GM12878 (cell line): ENCODE results near the gene SHC1.

Experiments used
- CBFB ChIP-seq: IDR thresholded peaks from 2 replicates; pipeline ENCODE4 v1.6.1; 2016; ENCODE audit warnings: antibody characterized with exemption, low read depth
- CEBPB ChIP-seq, 2 experiments: fragments of 150-350 bp in 1 of 2; IDR thresholded peaks; 2 replicates each; pipeline ENCODE4 v1.6.1; 2012 to 2014; ENCODE audit warnings: low read depth in 2 of 2, low read length in 2 of 2, borderline replicate concordance in 1 of 2, inconsistent platforms in 1 of 2
- EP300 ChIP-seq, 2 experiments: fragments of 150-350 bp in 1 of 2; IDR thresholded peaks; 2 replicates each; pipeline ENCODE4 v1.6.1; 2011 to 2012; ENCODE audit warnings: low read depth in 2 of 2, low read length in 2 of 2, borderline replicate concordance in 1 of 2, improper control_type of control experiment in 1 of 2, inconsistent platforms in 1 of 2; ENCODE audit not compliant: control insufficient read depth in 1 of 2
- ESRRA ChIP-seq: IDR thresholded peaks from 2 replicates; pipeline ENCODE4 v1.6.1; 2012; ENCODE audit warnings: mild to moderate bottlenecking, low read length, improper control_type of control experiment
- GATAD2B ChIP-seq: fragments of 450-650 bp; conservative IDR thresholded peaks from 2 replicates; pipeline ENCODE4 v1.6.1; 2017; ENCODE audit warnings: low read depth, mild to moderate bottlenecking, moderate library complexity
- JUNB ChIP-seq: IDR thresholded peaks from 2 replicates; pipeline ENCODE4 v1.6.1; 2016; ENCODE audit warnings: antibody characterized with exemption, mild to moderate bottlenecking
- NR2C2 ChIP-seq: IDR thresholded peaks from 2 replicates; pipeline ENCODE4 v1.6.1; 2011; ENCODE audit warnings: borderline replicate concordance, low read depth; ENCODE audit not compliant: control insufficient read depth, insufficient read length
- PBX3 ChIP-seq: IDR thresholded peaks from 2 replicates; pipeline ENCODE4 v1.6.1; 2011; ENCODE audit warnings: mild to moderate bottlenecking, low read depth, low read length, moderate library complexity; ENCODE audit not compliant: insufficient replicate concordance
- SMAD5 ChIP-seq: IDR thresholded peaks from 2 replicates; pipeline ENCODE4 v1.6.1; 2016; ENCODE audit warnings: antibody characterized with exemption, low read depth
- SREBF2 ChIP-seq: IDR thresholded peaks from 2 replicates; pipeline ENCODE4 v1.6.1; 2012; ENCODE audit warnings: mild to moderate bottlenecking, low read length
- SUZ12 ChIP-seq: fragments of 200-600 bp; sonication (generic); IDR thresholded peaks from one replicate; pipeline ENCODE4 v1.6.1; 2018; ENCODE audit warnings: antibody characterized with exemption, mild to moderate bottlenecking; ENCODE audit not compliant: unreplicated experiment
- TF ChIP-seq, protein P1 (sequence below), 3 experiments: IDR thresholded peaks in 2 of 3; conservative IDR thresholded peaks in 1 of 3; 2 replicates each; pipeline ENCODE4 v1.5.1; 2011; ENCODE audit warnings: low read depth in 3 of 3, low read length in 3 of 3, mild to moderate bottlenecking in 3 of 3, control low read depth in 2 of 3, moderate library complexity in 2 of 3, inconsistent platforms in 1 of 3, mixed read lengths in 1 of 3; ENCODE audit not compliant: control insufficient read depth in 2 of 3, insufficient read depth in 1 of 3; ENCODE audit errors: extremely low read depth in 1 of 3
- TF ChIP-seq, protein P2 (sequence below): IDR thresholded peaks from 2 replicates; pipeline ENCODE4 v1.6.1; 2011; ENCODE audit warnings: borderline replicate concordance, low read depth, mild to moderate bottlenecking, moderate library complexity, low read length; ENCODE audit not compliant: insufficient read depth, poor library complexity, severe bottlenecking

DNA sequence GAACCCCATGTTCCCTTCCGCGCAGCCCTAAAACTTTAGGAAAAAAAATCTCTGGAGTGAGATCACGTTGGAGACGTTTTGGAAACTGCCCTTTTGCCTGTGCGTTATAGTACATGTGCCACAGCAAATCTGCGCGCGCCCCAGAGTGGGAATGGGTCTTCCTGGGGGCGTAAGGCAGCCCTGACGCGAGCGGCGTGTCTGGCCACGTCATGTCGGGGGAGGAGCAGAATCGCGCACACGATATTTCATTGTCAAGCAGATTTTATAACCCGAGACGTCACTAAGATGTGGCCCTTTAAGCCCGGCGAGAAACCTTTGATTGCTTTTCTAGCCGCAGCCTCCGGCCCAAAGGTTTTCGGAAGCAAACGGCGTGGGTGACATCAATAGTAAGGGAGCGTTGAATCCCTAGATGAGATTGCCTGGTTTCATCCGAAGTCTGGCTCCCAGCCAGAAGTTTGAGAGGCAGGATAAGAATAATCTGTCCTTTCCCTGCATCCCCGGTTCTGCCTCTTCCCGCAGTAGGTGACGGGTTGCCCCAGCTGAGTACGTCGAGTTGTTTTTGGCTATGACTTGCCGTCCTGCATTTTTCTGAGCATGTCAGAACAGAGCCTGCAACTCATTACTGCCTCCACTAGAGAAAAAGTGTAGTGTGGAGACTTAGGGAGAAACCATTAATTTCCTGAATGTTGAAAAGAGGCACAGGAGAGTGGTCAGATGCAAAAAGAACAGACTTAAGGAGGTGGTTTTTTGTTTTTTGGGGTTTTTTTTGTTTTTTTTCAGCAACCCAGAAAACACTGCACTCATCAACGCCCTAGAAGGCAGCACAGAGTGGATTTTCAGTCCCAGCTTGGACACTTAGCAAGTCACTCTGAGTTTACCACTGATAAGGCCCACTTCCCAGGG, 33.2 kb downstream of the SHC1 start:
- TF ChIP-seq, protein P1, sequence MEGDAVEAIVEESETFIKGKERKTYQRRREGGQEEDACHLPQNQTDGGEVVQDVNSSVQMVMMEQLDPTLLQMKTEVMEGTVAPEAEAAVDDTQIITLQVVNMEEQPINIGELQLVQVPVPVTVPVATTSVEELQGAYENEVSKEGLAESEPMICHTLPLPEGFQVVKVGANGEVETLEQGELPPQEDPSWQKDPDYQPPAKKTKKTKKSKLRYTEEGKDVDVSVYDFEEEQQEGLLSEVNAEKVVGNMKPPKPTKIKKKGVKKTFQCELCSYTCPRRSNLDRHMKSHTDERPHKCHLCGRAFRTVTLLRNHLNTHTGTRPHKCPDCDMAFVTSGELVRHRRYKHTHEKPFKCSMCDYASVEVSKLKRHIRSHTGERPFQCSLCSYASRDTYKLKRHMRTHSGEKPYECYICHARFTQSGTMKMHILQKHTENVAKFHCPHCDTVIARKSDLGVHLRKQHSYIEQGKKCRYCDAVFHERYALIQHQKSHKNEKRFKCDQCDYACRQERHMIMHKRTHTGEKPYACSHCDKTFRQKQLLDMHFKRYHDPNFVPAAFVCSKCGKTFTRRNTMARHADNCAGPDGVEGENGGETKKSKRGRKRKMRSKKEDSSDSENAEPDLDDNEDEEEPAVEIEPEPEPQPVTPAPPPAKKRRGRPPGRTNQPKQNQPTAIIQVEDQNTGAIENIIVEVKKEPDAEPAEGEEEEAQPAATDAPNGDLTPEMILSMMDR (IDR thresholded peaks at IDR 0.05 in 2 of 3, conservative IDR thresholded peaks at IDR 0.05 in 1 of 3; ENCODE audit: control insufficient read depth in 2 of 3, extremely low read depth in 1 of 3, insufficient read depth in 1 of 3, low read depth in 3 of 3, low read length in 3 of 3) = peak; percentile 6 to 18 (median 9); a peak in 2 of 6 replicates
- TF ChIP-seq PBX3 = peak; percentile 17
- TF ChIP-seq NR2C2 = no peak
- TF ChIP-seq SUZ12 = no peak
- peak; percentile 14; the same call in 1 of the 2 replicates for TF ChIP-seq JUNB
- TF ChIP-seq ESRRA = no peak
- TF ChIP-seq CBFB = peak; percentile 24; the same call in 1 of the 2 replicates
- no peak for TF ChIP-seq GATAD2B
- peak; percentile 43; the same call in 1 of the 2 replicates for TF ChIP-seq SMAD5
- TF ChIP-seq EP300 (IDR thresholded peaks at IDR 0.05; ENCODE audit: borderline replicate concordance in 1 of 2, control insufficient read depth in 1 of 2, low read depth in 2 of 2, low read length in 2 of 2) = peak; percentile 37 to 56; a peak in 2 of 4 replicates
- TF ChIP-seq, protein P2, sequence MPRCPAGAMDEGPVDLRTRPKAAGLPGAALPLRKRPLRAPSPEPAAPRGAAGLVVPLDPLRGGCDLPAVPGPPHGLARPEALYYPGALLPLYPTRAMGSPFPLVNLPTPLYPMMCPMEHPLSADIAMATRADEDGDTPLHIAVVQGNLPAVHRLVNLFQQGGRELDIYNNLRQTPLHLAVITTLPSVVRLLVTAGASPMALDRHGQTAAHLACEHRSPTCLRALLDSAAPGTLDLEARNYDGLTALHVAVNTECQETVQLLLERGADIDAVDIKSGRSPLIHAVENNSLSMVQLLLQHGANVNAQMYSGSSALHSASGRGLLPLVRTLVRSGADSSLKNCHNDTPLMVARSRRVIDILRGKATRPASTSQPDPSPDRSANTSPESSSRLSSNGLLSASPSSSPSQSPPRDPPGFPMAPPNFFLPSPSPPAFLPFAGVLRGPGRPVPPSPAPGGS = no peak
- no peak; the same call in 1 of the 2 replicates for TF ChIP-seq SREBF2
- TF ChIP-seq CEBPB (IDR thresholded peaks at IDR 0.05; ENCODE audit: borderline replicate concordance in 1 of 2, low read depth in 2 of 2, low read length in 2 of 2) = no peak
